Subcutaneous adipose tissue (tissue), 4 donors: Measurements from ENCODE around the gene TTC21A. TPM values are rescaled to one million over a fixed set of nuclear protein-coding genes. Genes with fewer than 3 reads are reported as not detected.

Source experiments
- CTCF ChIP-seq: fragments of 450-650 bp; IDR thresholded peaks from one replicate; pipeline ENCODE4 v1.5.1; 2016; ENCODE audit warnings: low read depth, mild to moderate bottlenecking, control low read depth, antibody characterized with exemption, moderate library complexity
- total RNA-seq, 4 donors: library from RNA; depleted of rRNA; stranded (reverse); fragments of >200 nt; gene quantifications; one replicate each; pipeline ENCODE4 v1.1.0, GENCODE V29; 2016

Gene TTC21A
- total RNA-seq, 4 donors from 2014 or later = 3.3 to 11.1 (median 7.4) TPM

- TF ChIP-seq CTCF = no peak
Observed at GRCh38 chr3:39112113-39112512, 4.6 kb downstream of the TTC21A start.

GRCh38 chr3:39112535-39112934 lies 5.1 kb downstream of the TTC21A start:
- TF ChIP-seq CTCF = no peak

GRCh38 chr3:39113291-39113690 lies 5.8 kb downstream of the TTC21A start:
- TF ChIP-seq CTCF = no peak

- no peak for TF ChIP-seq CTCF
Observed at GRCh38 chr3:39114456-39114855, 7.0 kb downstream of the TTC21A start.

- TF ChIP-seq CTCF = no peak
Observed at GRCh38 chr3:39115870-39116269, 8.4 kb downstream of the TTC21A start.

- TF ChIP-seq CTCF = no peak
Observed at GRCh38 chr3:39118079-39118478, 10.6 kb downstream of the TTC21A start.

GRCh38 chr3:39118931-39119660 lies 11.6 kb downstream of the TTC21A start:
- TF ChIP-seq CTCF = no peak
